Epithelial cell of proximal tubule (primary cell): ENCODE measurements around the gene SMOC1. TPM values are rescaled to one million over a fixed set of nuclear protein-coding genes. Genes with fewer than 3 reads are reported as not detected.

ENCODE experiments used
- DNase-seq: peaks from one replicate; pipeline ENCODE4 v3.0.0-alpha.2; 2011; ENCODE audit warnings: low read depth
- H3K4me3 ChIP-seq: 2 replicates; pipeline ENCODE4 v1.5.1; 2011; ENCODE audit warnings: low read depth, mild to moderate bottlenecking, low read length
- CTCF ChIP-seq: conservative IDR thresholded peaks from 2 replicates; pipeline ENCODE4 v1.5.1; 2012; ENCODE audit warnings: low read depth, mild to moderate bottlenecking, low read length
- total RNA-seq: library from RNA; depleted of rRNA; stranded (reverse); fragments of >200 nt; gene quantifications from 2 replicates; pipeline ENCODE4 v1.2.3, GENCODE V29; 2015

Gene SMOC1
- total RNA-seq, 1 donor from 2014 or later: 7.4 TPM

- no peak overlapping the region for H3K4me3 ChIP-seq
- DNase-seq: no peak
- no peak for TF ChIP-seq CTCF
Observed at GRCh38 chr14:69921052-69921451, 41.8 kb downstream of the SMOC1 start.

- no peak for TF ChIP-seq CTCF
- DNase-seq: no peak
- no peak overlapping the region for H3K4me3 ChIP-seq
Observed at GRCh38 chr14:69922198-69922597, 43.0 kb downstream of the SMOC1 start.

- no peak overlapping the region for H3K4me3 ChIP-seq
- no peak for TF ChIP-seq CTCF
- DNase-seq: no peak
Observed at GRCh38 chr14:69924201-69924600, 45.0 kb downstream of the SMOC1 start.

- DNase-seq: no peak
- TF ChIP-seq CTCF: no peak
- no peak overlapping the region for H3K4me3 ChIP-seq
Observed at GRCh38 chr14:69928111-69928523, 48.9 kb downstream of the SMOC1 start.

- TF ChIP-seq CTCF: no peak
- DNase-seq: no peak
- H3K4me3 ChIP-seq: no peak overlapping the region
Observed at GRCh38 chr14:69930780-69931379, 51.7 kb downstream of the SMOC1 start.

GRCh38 chr14:69931960-69932359 lies 52.7 kb downstream of the SMOC1 start:
- H3K4me3 ChIP-seq: no peak overlapping the region
- DNase-seq: no peak
- no peak for TF ChIP-seq CTCF

GRCh38 chr14:69932391-69932790 lies 53.2 kb downstream of the SMOC1 start:
- no peak overlapping the region for H3K4me3 ChIP-seq

More at GRCh38 chr14:69932391-69932790, 53.2 kb downstream of the SMOC1 start:
- no peak for TF ChIP-seq CTCF
- no peak for DNase-seq
